C4-2B (cell line): Measurements from ENCODE around the gene BIRC2.

ENCODE experiments used
- ZFX ChIP-seq: fragments of 450-650 bp; IDR thresholded peaks from 2 replicates; pipeline ENCODE4 v1.6.1; 2017
- TF ChIP-seq, protein P1 (sequence below): fragments of 450-650 bp; conservative IDR thresholded peaks from 2 replicates; pipeline ENCODE4 v1.5.1; 2017; ENCODE audit warnings: mild to moderate bottlenecking

GRCh38 chr11:102399189-102399588, 52.2 kb downstream of the BIRC2 start:
- TF ChIP-seq, protein P1, sequence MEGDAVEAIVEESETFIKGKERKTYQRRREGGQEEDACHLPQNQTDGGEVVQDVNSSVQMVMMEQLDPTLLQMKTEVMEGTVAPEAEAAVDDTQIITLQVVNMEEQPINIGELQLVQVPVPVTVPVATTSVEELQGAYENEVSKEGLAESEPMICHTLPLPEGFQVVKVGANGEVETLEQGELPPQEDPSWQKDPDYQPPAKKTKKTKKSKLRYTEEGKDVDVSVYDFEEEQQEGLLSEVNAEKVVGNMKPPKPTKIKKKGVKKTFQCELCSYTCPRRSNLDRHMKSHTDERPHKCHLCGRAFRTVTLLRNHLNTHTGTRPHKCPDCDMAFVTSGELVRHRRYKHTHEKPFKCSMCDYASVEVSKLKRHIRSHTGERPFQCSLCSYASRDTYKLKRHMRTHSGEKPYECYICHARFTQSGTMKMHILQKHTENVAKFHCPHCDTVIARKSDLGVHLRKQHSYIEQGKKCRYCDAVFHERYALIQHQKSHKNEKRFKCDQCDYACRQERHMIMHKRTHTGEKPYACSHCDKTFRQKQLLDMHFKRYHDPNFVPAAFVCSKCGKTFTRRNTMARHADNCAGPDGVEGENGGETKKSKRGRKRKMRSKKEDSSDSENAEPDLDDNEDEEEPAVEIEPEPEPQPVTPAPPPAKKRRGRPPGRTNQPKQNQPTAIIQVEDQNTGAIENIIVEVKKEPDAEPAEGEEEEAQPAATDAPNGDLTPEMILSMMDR, result no peak
- no peak for TF ChIP-seq ZFX
